ENCODE results near the gene HSD17B3. TPM values are rescaled to one million over a fixed set of nuclear protein-coding genes. Genes with fewer than 3 reads are reported as not detected.

HSD17B3 gene
- total and polyA plus RNA-seq, 10 of the 15 experiments (the other 5 are each of a cell fraction or from before 2014, with no cell fraction given): not detected

- DNase-seq (ENCODE audit: low read depth, low spot score) (no peak), ATAC-seq (no peak), FAIRE-seq (no peak)
- H3K4me1 ChIP-seq (ENCODE audit: control insufficient read depth, insufficient read depth, low read length): peaks cover 5% of the 10 kb centered on the region; the same call in 1 of the 2 replicates
- H3K79me2 ChIP-seq (ENCODE audit: control insufficient read depth, insufficient read depth, low read length): no peaks in the 10 kb centered on the region
- H3K4me3 ChIP-seq: no peak overlapping the region
- ChIA-PET RAD21 (ENCODE audit: unreplicated experiment) (no interaction called here), SMC1A (ENCODE audit: uncharacterized antibody, unreplicated experiment) (no interaction called here), POLR2A (no interaction called here), CTCF (no interaction called here)
- no peak for TF ChIP-seq NR2C1 (IDR thresholded peaks at IDR 0.05)
- no peak for TF ChIP-seq CBFB (IDR thresholded peaks at IDR 0.05; ENCODE audit: low read depth)
- no peak for TF ChIP-seq ZNF207 (IDR thresholded peaks at IDR 0.05; ENCODE audit: borderline replicate concordance)
- TF ChIP-seq MXI1 (IDR thresholded peaks at IDR 0.05; ENCODE audit: low read depth, low read length): no peak
- no peak for TF ChIP-seq GABPA (IDR thresholded peaks at IDR 0.05; ENCODE audit: low read depth)
- TF ChIP-seq IRF3 (IDR thresholded peaks at IDR 0.05): no peak
- TF ChIP-seq NBN (IDR thresholded peaks at IDR 0.05): no peak
- no peak for TF ChIP-seq ZSCAN29 (IDR thresholded peaks at IDR 0.05)
- no peak for TF ChIP-seq CTCF (IDR thresholded peaks at IDR 0.05 in 2 of 3, conservative IDR thresholded peaks at IDR 0.05 in 1 of 3; ENCODE audit: control insufficient read depth in 2 of 3, extremely low read depth in 1 of 3, insufficient read depth in 1 of 3, low read depth in 3 of 3, low read length in 3 of 3)
- TF ChIP-seq RB1 (IDR thresholded peaks at IDR 0.05; ENCODE audit: borderline replicate concordance): no peak
- no peak for TF ChIP-seq MAX (IDR thresholded peaks at IDR 0.05; ENCODE audit: low read depth, low read length)
- no peak for TF ChIP-seq ZNF622 (IDR thresholded peaks at IDR 0.05)
- TF ChIP-seq SPI1 (IDR thresholded peaks at IDR 0.05; ENCODE audit: borderline replicate concordance, insufficient read depth, low read depth, low read length): no peak
- no peak for TF ChIP-seq BMI1 (IDR thresholded peaks at IDR 0.05; ENCODE audit: borderline replicate concordance)
- TF ChIP-seq MYC (IDR thresholded peaks at IDR 0.05; ENCODE audit: insufficient read depth, insufficient read length, insufficient replicate concordance, low read length, severe bottlenecking): no peak
- no peak for TF ChIP-seq PRDM15 (CRISPR knock-in tag; IDR thresholded peaks at IDR 0.05)
- no peak for TF ChIP-seq DPF2 (IDR thresholded peaks at IDR 0.05)
- no peak for TF ChIP-seq EED (IDR thresholded peaks at IDR 0.05; ENCODE audit: low read depth)
- no peak for TF ChIP-seq ZBED1 (IDR thresholded peaks at IDR 0.05; ENCODE audit: borderline replicate concordance)
- in situ Hi-C loops (cut with MboI): no loop called here
- 60% methylated on average over 18 of the region's 18 CpGs for WGBS (ENCODE audit: insufficient coverage, insufficient replicate concordance, low lambda C conversion rate, missing lambda C conversion rate)
- peaks cover 0 to 2% of the 10 kb centered on the region in 2 experiments; a peak in 2 of 4 replicates for H3K27me3 ChIP-seq (replicated peaks in 1 of 2; ENCODE audit: control insufficient read depth in 2 of 2, insufficient read depth in 2 of 2, low read length in 1 of 2)
- no peak overlapping the region for H3K4me2 ChIP-seq (ENCODE audit: control insufficient read depth, insufficient read depth)
- H3K36me3 ChIP-seq (ENCODE audit: control insufficient read depth in 2 of 2, insufficient read depth in 2 of 2, low read length in 1 of 2): no peaks in the 10 kb centered on the region
- intact Hi-C loops (cut with micrococcal nuclease; ENCODE audit: unreplicated experiment): no loop called here
- no peaks in the 10 kb centered on the region for H4K20me1 ChIP-seq (ENCODE audit: control insufficient read depth, insufficient read depth)
- no peak overlapping the region for H3K27ac ChIP-seq (ENCODE audit: control insufficient read depth, insufficient read depth)
- no peak overlapping the region for H3K9ac ChIP-seq (ENCODE audit: control insufficient read depth, insufficient read depth, low read length)
- no peak overlapping the region for H2AFZ ChIP-seq (ENCODE audit: control insufficient read depth, low read depth, low read length)
- no TSS peak for BruUV-seq (replicated peaks)
- no peaks in the 10 kb centered on the region for H3K9me3 ChIP-seq (replicated peaks; ENCODE audit: control insufficient read depth, insufficient read depth, low read length)
Observed at GRCh38 chr9:96255698-96256097, 46.3 kb downstream of the HSD17B3 start.
